Uterus (tissue), 2 donors: ENCODE data around the gene PEX16.

Source experiments
- POLR2A ChIP-seq, 2 donors: fragments of 450-650 bp; IDR thresholded peaks; one replicate each; pipeline ENCODE4 v1.6.1; 2016; ENCODE audit warnings: antibody characterized with exemption in 2 of 2, mild to moderate bottlenecking in 1 of 2, moderate library complexity in 1 of 2
- TF ChIP-seq, protein P1 (sequence below), 4 experiments: fragments of 200-600 bp in 2 of 4; fragments of 450-650 bp in 2 of 4; sonication (generic) in 2 of 4; IDR thresholded peaks; one replicate each; pipeline ENCODE4 v1.5.1; 2016 to 2019; ENCODE audit warnings: antibody characterized with exemption in 4 of 4, mild to moderate bottlenecking in 2 of 4, moderate library complexity in 1 of 4

GRCh38 chr11:45926001-45926401, 8.3 kb upstream of the PEX16 start:
- TF ChIP-seq, protein P1, sequence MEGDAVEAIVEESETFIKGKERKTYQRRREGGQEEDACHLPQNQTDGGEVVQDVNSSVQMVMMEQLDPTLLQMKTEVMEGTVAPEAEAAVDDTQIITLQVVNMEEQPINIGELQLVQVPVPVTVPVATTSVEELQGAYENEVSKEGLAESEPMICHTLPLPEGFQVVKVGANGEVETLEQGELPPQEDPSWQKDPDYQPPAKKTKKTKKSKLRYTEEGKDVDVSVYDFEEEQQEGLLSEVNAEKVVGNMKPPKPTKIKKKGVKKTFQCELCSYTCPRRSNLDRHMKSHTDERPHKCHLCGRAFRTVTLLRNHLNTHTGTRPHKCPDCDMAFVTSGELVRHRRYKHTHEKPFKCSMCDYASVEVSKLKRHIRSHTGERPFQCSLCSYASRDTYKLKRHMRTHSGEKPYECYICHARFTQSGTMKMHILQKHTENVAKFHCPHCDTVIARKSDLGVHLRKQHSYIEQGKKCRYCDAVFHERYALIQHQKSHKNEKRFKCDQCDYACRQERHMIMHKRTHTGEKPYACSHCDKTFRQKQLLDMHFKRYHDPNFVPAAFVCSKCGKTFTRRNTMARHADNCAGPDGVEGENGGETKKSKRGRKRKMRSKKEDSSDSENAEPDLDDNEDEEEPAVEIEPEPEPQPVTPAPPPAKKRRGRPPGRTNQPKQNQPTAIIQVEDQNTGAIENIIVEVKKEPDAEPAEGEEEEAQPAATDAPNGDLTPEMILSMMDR (IDR thresholded peaks at IDR 0.05), result no peak
- no peak for TF ChIP-seq POLR2A (IDR thresholded peaks at IDR 0.05)
